Mesothelial cell of epicardium (in vitro differentiated cells): Measurements from ENCODE around the gene H1-8. TPM values are rescaled to one million over a fixed set of nuclear protein-coding genes. Genes with fewer than 3 reads are reported as not detected.

ENCODE experiments used
- DNase-seq, 2 experiments: peaks; one replicate each; pipeline ENCODE4 v3.0.0; 2021; ENCODE audit warnings: low spot score in 2 of 2; ENCODE audit not compliant: unreplicated experiment in 2 of 2
- H3K27ac Mint-ChIP-seq: 2 replicates; pipeline ENCODE4 v1.8.0; 2021; ENCODE audit warnings: mixed read lengths
- H3K27me3 Mint-ChIP-seq: 2 replicates; pipeline ENCODE4 v1.8.0; 2021; ENCODE audit warnings: low read depth, mixed read lengths
- H3K36me3 Mint-ChIP-seq: 2 replicates; pipeline ENCODE4 v1.8.0; 2021; ENCODE audit warnings: mixed read lengths
- H3K4me1 Mint-ChIP-seq: 2 replicates; pipeline ENCODE4 v1.8.0; 2021; ENCODE audit warnings: mixed read lengths
- H3K4me3 Mint-ChIP-seq: 2 replicates; pipeline ENCODE4 v1.8.0; 2021; ENCODE audit warnings: mild to moderate bottlenecking, moderate library complexity, mixed read lengths
- H3K9me3 Mint-ChIP-seq: 2 replicates; pipeline ENCODE4 v1.8.0; 2021; ENCODE audit warnings: mixed read lengths
- CTCF ChIP-seq: fragments of 200-600 bp; sonication (generic); IDR thresholded peaks from one replicate; pipeline ENCODE4 v1.5.0; 2021; ENCODE audit warnings: antibody characterized with exemption; ENCODE audit not compliant: unreplicated experiment
- total RNA-seq: library from RNA; stranded (reverse); gene quantifications from 3 replicates; pipeline ENCODE4 v1.2.1, GENCODE V29; 2021

The H1-8 gene
- total RNA-seq, 1 donor from 2014 or later: not detected

- no peak overlapping the region for H3K4me3 Mint-ChIP-seq
Measured at GRCh38 chr3:129569856-129570255, 26.9 kb downstream of the H1-8 start.

GRCh38 chr3:129571605-129572547 lies 28.9 kb downstream of the H1-8 start:
- H3K9me3 Mint-ChIP-seq: no peaks in the 10 kb centered on the region

More at GRCh38 chr3:129569856-129570255, 26.9 kb downstream of the H1-8 start:
- Mint-ChIP-seq H3K4me1 (no peaks in the 10 kb centered on the region), H3K36me3 (no peaks in the 10 kb centered on the region), H3K27me3 (no peaks in the 10 kb centered on the region), H3K9me3 (no peaks in the 10 kb centered on the region), H3K27ac (no peak overlapping the region)
- no peak for TF ChIP-seq CTCF
- DNase-seq: no peak

GRCh38 chr3:129572603-129573002 lies 29.6 kb downstream of the H1-8 start:
- Mint-ChIP-seq H3K4me3 (no peak overlapping the region), H3K27ac (no peak overlapping the region), H3K27me3 (no peaks in the 10 kb centered on the region), H3K9me3 (no peaks in the 10 kb centered on the region), H3K4me1 (no peaks in the 10 kb centered on the region), H3K36me3 (no peaks in the 10 kb centered on the region)
- no peak for TF ChIP-seq CTCF
- DNase-seq: no peak

More at GRCh38 chr3:129571605-129572547, 28.9 kb downstream of the H1-8 start:
- Mint-ChIP-seq H3K27me3 (no peaks in the 10 kb centered on the region), H3K4me1 (no peaks in the 10 kb centered on the region), H3K4me3 (no peak overlapping the region), H3K36me3 (no peaks in the 10 kb centered on the region), H3K27ac (no peak overlapping the region)
- DNase-seq: no peak
- TF ChIP-seq CTCF: no peak

GRCh38 chr3:129573493-129573892 lies 30.5 kb downstream of the H1-8 start:
- no peak overlapping the region for H3K27ac Mint-ChIP-seq
- no peak for DNase-seq
- H3K4me1 Mint-ChIP-seq: no peaks in the 10 kb centered on the region
- no peak for TF ChIP-seq CTCF
- no peaks in the 10 kb centered on the region for H3K9me3 Mint-ChIP-seq
- no peaks in the 10 kb centered on the region for H3K27me3 Mint-ChIP-seq
- H3K4me3 Mint-ChIP-seq: no peak overlapping the region
- no peaks in the 10 kb centered on the region for H3K36me3 Mint-ChIP-seq

- DNase-seq: no peak
- no peak for TF ChIP-seq CTCF
- Mint-ChIP-seq H3K4me3 (no peak overlapping the region), H3K36me3 (no peaks in the 10 kb centered on the region), H3K4me1 (no peaks in the 10 kb centered on the region), H3K27ac (no peak overlapping the region), H3K9me3 (no peaks in the 10 kb centered on the region), H3K27me3 (no peaks in the 10 kb centered on the region)
Measured at GRCh38 chr3:129574206-129574605, 31.2 kb downstream of the H1-8 start.
